Gastrocnemius medialis (tissue), 4 donors: ENCODE results near the gene TNFAIP3.

Experiments used
- POLR2A ChIP-seq, 2 donors: fragments of 450-650 bp; IDR thresholded peaks; one replicate each; pipeline ENCODE4 v1.6.1; 2017; ENCODE audit warnings: antibody characterized with exemption in 2 of 2, mild to moderate bottlenecking in 2 of 2, moderate library complexity in 2 of 2
- TF ChIP-seq, protein P1 (sequence below), 5 experiments: fragments of 450-650 bp in 3 of 5; fragments of 200-600 bp in 2 of 5; sonication (generic) in 2 of 5; IDR thresholded peaks in 4 of 5; conservative IDR thresholded peaks in 1 of 5; 1 replicate in 4 of 5; 2 replicates in 1 of 5; pipeline ENCODE4 v1.5.1; 2016 to 2019; ENCODE audit warnings: antibody characterized with exemption in 5 of 5, mild to moderate bottlenecking in 3 of 5, moderate library complexity in 3 of 5

DNA sequence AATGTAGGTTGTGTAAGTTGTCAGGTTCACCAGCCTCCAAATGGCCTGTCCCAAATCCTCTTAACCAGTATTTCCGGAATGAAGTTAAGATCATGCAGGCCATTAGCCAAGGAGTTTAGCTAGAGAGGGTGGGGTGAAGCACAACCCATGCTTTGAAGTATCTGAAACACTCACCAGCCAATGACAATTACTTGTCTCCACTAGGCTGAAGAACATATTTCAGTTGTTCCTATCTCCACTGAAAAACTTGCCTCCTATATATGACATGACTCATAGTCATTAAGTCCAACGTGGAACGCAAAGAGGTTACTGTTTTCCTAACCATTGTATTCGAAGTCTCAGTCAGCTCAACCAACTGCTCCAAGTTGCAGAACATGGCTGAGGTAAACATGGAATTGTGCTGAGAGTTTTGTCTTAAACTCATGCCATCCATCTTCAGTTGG is 37.4 kb upstream of the TNFAIP3 start:
- no peak for TF ChIP-seq POLR2A (IDR thresholded peaks at IDR 0.05)
- TF ChIP-seq, protein P1, sequence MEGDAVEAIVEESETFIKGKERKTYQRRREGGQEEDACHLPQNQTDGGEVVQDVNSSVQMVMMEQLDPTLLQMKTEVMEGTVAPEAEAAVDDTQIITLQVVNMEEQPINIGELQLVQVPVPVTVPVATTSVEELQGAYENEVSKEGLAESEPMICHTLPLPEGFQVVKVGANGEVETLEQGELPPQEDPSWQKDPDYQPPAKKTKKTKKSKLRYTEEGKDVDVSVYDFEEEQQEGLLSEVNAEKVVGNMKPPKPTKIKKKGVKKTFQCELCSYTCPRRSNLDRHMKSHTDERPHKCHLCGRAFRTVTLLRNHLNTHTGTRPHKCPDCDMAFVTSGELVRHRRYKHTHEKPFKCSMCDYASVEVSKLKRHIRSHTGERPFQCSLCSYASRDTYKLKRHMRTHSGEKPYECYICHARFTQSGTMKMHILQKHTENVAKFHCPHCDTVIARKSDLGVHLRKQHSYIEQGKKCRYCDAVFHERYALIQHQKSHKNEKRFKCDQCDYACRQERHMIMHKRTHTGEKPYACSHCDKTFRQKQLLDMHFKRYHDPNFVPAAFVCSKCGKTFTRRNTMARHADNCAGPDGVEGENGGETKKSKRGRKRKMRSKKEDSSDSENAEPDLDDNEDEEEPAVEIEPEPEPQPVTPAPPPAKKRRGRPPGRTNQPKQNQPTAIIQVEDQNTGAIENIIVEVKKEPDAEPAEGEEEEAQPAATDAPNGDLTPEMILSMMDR (IDR thresholded peaks at IDR 0.05 in 4 of 5, conservative IDR thresholded peaks at IDR 0.05 in 1 of 5), result no peak
